Measurements from ENCODE around the gene SLC13A3.
"Not testable (repeated sequence)": the region's sequence is repeated elsewhere in the genome, so short reads cannot be mapped to it uniquely, and the experiment has no call there.

The SLC13A3 gene

GRCh38 chr20:46681032-46681854 is 30.0 kb upstream of the SLC13A3 start:
- WGBS, 2 experiments (ENCODE audit: insufficient coverage in 2 of 2) = 59 to 62% methylated on average over 12 to 13 of the region's 14 CpGs
- H3K4me1 ChIP-seq (ENCODE audit: control insufficient read depth, insufficient read depth, low read length, poor library complexity, severe bottlenecking) = peaks cover 12% of the 10 kb centered on the region

GRCh38 chr20:46680684-46681031 is 29.4 kb upstream of the SLC13A3 start:
- Histone ChIP-seq H3K9me3 (ENCODE audit: control insufficient read depth, low read length) (no peaks in the 10 kb centered on the region), H3K27ac (ENCODE audit: low read depth, low read length, severe bottlenecking) (no peak overlapping the region), H3K4me3 (ENCODE audit: extremely low read depth, insufficient read depth, low read length, poor library complexity, severe bottlenecking) (no peak overlapping the region), H3K4me1 (ENCODE audit: control insufficient read depth, insufficient read depth, low read length, poor library complexity, severe bottlenecking) (peaks cover 12% of the 10 kb centered on the region), H3K36me3 (ENCODE audit: control insufficient read depth, insufficient read depth, low read length) (peaks cover 23% of the 10 kb centered on the region)
- WGBS, 2 experiments (ENCODE audit: insufficient coverage in 2 of 2) = 96% methylated on average over 2 of the region's 2 CpGs

More at GRCh38 chr20:46681032-46681854, 30.0 kb upstream of the SLC13A3 start:
- H3K36me3 ChIP-seq (ENCODE audit: control insufficient read depth, insufficient read depth, low read length) = peaks cover 29% of the 10 kb centered on the region
- H3K4me3 ChIP-seq (ENCODE audit: extremely low read depth, insufficient read depth, low read length, poor library complexity, severe bottlenecking) = no peak overlapping the region
- no peaks in the 10 kb centered on the region for H3K9me3 ChIP-seq (ENCODE audit: control insufficient read depth, low read length)
- H3K27ac ChIP-seq (ENCODE audit: low read depth, low read length, severe bottlenecking) = no peak overlapping the region

- peaks cover 9% of the 10 kb centered on the region for H3K36me3 ChIP-seq (ENCODE audit: control insufficient read depth, insufficient read depth, low read length)
- H3K27ac ChIP-seq (ENCODE audit: low read depth, low read length, severe bottlenecking) = no peak overlapping the region
- no peaks in the 10 kb centered on the region for H3K9me3 ChIP-seq (ENCODE audit: control insufficient read depth, low read length)
- 90 to 100% methylated on average over 1 to 2 of the region's 4 CpGs for WGBS, 2 experiments (ENCODE audit: insufficient coverage in 2 of 2)
- no peak overlapping the region for H3K4me3 ChIP-seq (ENCODE audit: extremely low read depth, insufficient read depth, low read length, poor library complexity, severe bottlenecking)
- peaks cover 9% of the 10 kb centered on the region for H3K4me1 ChIP-seq (ENCODE audit: control insufficient read depth, insufficient read depth, low read length, poor library complexity, severe bottlenecking)
Observed at GRCh38 chr20:46678516-46678915, 27.3 kb upstream of the SLC13A3 start.

- Histone ChIP-seq H3K4me3 (ENCODE audit: extremely low read depth, insufficient read depth, low read length, poor library complexity, severe bottlenecking) (no peak overlapping the region), H3K27ac (ENCODE audit: low read depth, low read length, severe bottlenecking) (no peak overlapping the region), H3K36me3 (ENCODE audit: control insufficient read depth, insufficient read depth, low read length) (peaks cover 9% of the 10 kb centered on the region), H3K4me1 (ENCODE audit: control insufficient read depth, insufficient read depth, low read length, poor library complexity, severe bottlenecking) (peaks cover 5% of the 10 kb centered on the region), H3K9me3 (ENCODE audit: control insufficient read depth, low read length) (no peaks in the 10 kb centered on the region)
- WGBS, 2 experiments (ENCODE audit: insufficient coverage in 2 of 2) = 90% methylated on average over 2 of the region's 5 CpGs; no CpG with 5 or more reads in 1 of the 2 experiments
Observed at GRCh38 chr20:46677608-46678007, 26.3 kb upstream of the SLC13A3 start.

GRCh38 chr20:46676649-46677316 is 25.5 kb upstream of the SLC13A3 start:
- WGBS, 2 experiments (ENCODE audit: insufficient coverage in 2 of 2) = 84 to 86% methylated on average over 4 to 8 of the region's 14 CpGs
- H3K36me3 ChIP-seq (ENCODE audit: control insufficient read depth, insufficient read depth, low read length); H3K4me1 ChIP-seq (ENCODE audit: control insufficient read depth, insufficient read depth, low read length, poor library complexity, severe bottlenecking); H3K9me3 ChIP-seq (ENCODE audit: control insufficient read depth, low read length); H3K27ac ChIP-seq (ENCODE audit: low read depth, low read length, severe bottlenecking); H3K4me3 ChIP-seq (ENCODE audit: extremely low read depth, insufficient read depth, low read length, poor library complexity, severe bottlenecking): not testable (repeated sequence)

- no peak overlapping the region for H3K4me3 ChIP-seq (ENCODE audit: extremely low read depth, insufficient read depth, low read length, poor library complexity, severe bottlenecking)
- 56 to 78% methylated on average over 4 to 5 of the region's 14 CpGs for WGBS, 2 experiments (ENCODE audit: insufficient coverage in 2 of 2)
- peaks cover 5% of the 10 kb centered on the region for H3K4me1 ChIP-seq (ENCODE audit: control insufficient read depth, insufficient read depth, low read length, poor library complexity, severe bottlenecking)
- H3K9me3 ChIP-seq (ENCODE audit: control insufficient read depth, low read length) = peaks cover 10% of the 10 kb centered on the region
- H3K36me3 ChIP-seq (ENCODE audit: control insufficient read depth, insufficient read depth, low read length) = no peaks in the 10 kb centered on the region
- H3K27ac ChIP-seq (ENCODE audit: low read depth, low read length, severe bottlenecking) = no peak overlapping the region
Observed at GRCh38 chr20:46674253-46675083, 23.2 kb upstream of the SLC13A3 start.

GRCh38 chr20:46673394-46674252 is 22.4 kb upstream of the SLC13A3 start:
- peaks cover 10% of the 10 kb centered on the region for H3K9me3 ChIP-seq (ENCODE audit: control insufficient read depth, low read length)
- H3K4me3 ChIP-seq (ENCODE audit: extremely low read depth, insufficient read depth, low read length, poor library complexity, severe bottlenecking) = no peak overlapping the region
- no peaks in the 10 kb centered on the region for H3K36me3 ChIP-seq (ENCODE audit: control insufficient read depth, insufficient read depth, low read length)
- 83 to 93% methylated on average over 7 of the region's 11 CpGs for WGBS, 2 experiments (ENCODE audit: insufficient coverage in 2 of 2)
- peaks cover 5% of the 10 kb centered on the region for H3K4me1 ChIP-seq (ENCODE audit: control insufficient read depth, insufficient read depth, low read length, poor library complexity, severe bottlenecking)
- H3K27ac ChIP-seq (ENCODE audit: low read depth, low read length, severe bottlenecking) = no peak overlapping the region

GRCh38 chr20:46672543-46673148 is 21.4 kb upstream of the SLC13A3 start:
- no peak overlapping the region for H3K27ac ChIP-seq (ENCODE audit: low read depth, low read length, severe bottlenecking)
- WGBS, 2 experiments (ENCODE audit: insufficient coverage in 2 of 2) = 93 to 97% methylated on average over 3 to 4 of the region's 5 CpGs
- H3K4me3 ChIP-seq (ENCODE audit: extremely low read depth, insufficient read depth, low read length, poor library complexity, severe bottlenecking) = no peak overlapping the region
- peaks cover 10% of the 10 kb centered on the region for H3K9me3 ChIP-seq (ENCODE audit: control insufficient read depth, low read length)
- H3K36me3 ChIP-seq (ENCODE audit: control insufficient read depth, insufficient read depth, low read length) = no peaks in the 10 kb centered on the region
- H3K4me1 ChIP-seq (ENCODE audit: control insufficient read depth, insufficient read depth, low read length, poor library complexity, severe bottlenecking) = peaks cover 5% of the 10 kb centered on the region

GRCh38 chr20:46671866-46672542 is 20.7 kb upstream of the SLC13A3 start:
- 80% methylated on average over 1 of the region's 3 CpGs for WGBS, 2 experiments (ENCODE audit: insufficient coverage in 2 of 2)

More at GRCh38 chr20:46671866-46672542, 20.7 kb upstream of the SLC13A3 start:
- Histone ChIP-seq H3K4me3 (ENCODE audit: extremely low read depth, insufficient read depth, low read length, poor library complexity, severe bottlenecking) (no peak overlapping the region), H3K9me3 (ENCODE audit: control insufficient read depth, low read length) (peaks cover 10% of the 10 kb centered on the region), H3K36me3 (ENCODE audit: control insufficient read depth, insufficient read depth, low read length) (no peaks in the 10 kb centered on the region), H3K27ac (ENCODE audit: low read depth, low read length, severe bottlenecking) (no peak overlapping the region), H3K4me1 (ENCODE audit: control insufficient read depth, insufficient read depth, low read length, poor library complexity, severe bottlenecking) (peaks cover 5% of the 10 kb centered on the region)

Data from mesodermal cell (in vitro differentiated cells).